GM19372 (cell line): ENCODE measurements around the gene PWWP2B.

Experiments used
- ATAC-seq: cut with Tn5 transposase; IDR thresholded peaks from one replicate; pipeline ENCODE4 v1.9.1; 2021; ENCODE audit warnings: mild to moderate bottlenecking, low read depth, moderate library complexity; ENCODE audit not compliant: unreplicated experiment

The PWWP2B gene

GRCh38 chr10:132454296-132455198 lies 57.5 kb downstream of the PWWP2B start:
- no peak for ATAC-seq

- no peak for ATAC-seq
Observed at GRCh38 chr10:132455441-132455971, 58.5 kb downstream of the PWWP2B start.

- no peak for ATAC-seq
Observed at GRCh38 chr10:132455986-132456847, 59.2 kb downstream of the PWWP2B start.

- ATAC-seq = no peak
Observed at GRCh38 chr10:132456881-132457280, 59.9 kb downstream of the PWWP2B start.

GRCh38 chr10:132457328-132458070 lies 60.5 kb downstream of the PWWP2B start:
- ATAC-seq = no peak

GRCh38 chr10:132458071-132458585 lies 61.1 kb downstream of the PWWP2B start:
- no peak for ATAC-seq

- no peak for ATAC-seq
Observed at GRCh38 chr10:132458586-132459300, 61.7 kb downstream of the PWWP2B start.

GRCh38 chr10:132459301-132460003 lies 62.5 kb downstream of the PWWP2B start:
- no peak for ATAC-seq

- ATAC-seq = no peak
Observed at GRCh38 chr10:132460071-132460470, 63.1 kb downstream of the PWWP2B start.

GRCh38 chr10:132460691-132461090 lies 63.7 kb downstream of the PWWP2B start:
- no peak for ATAC-seq

- ATAC-seq = no peak
Observed at GRCh38 chr10:132461103-132461682, 64.2 kb downstream of the PWWP2B start.

GRCh38 chr10:132461683-132462231 lies 64.8 kb downstream of the PWWP2B start:
- ATAC-seq = no peak

- no peak for ATAC-seq
Observed at GRCh38 chr10:132462463-132463332, 65.7 kb downstream of the PWWP2B start.

- no peak for ATAC-seq
Observed at GRCh38 chr10:132463333-132464255, 66.6 kb downstream of the PWWP2B start.

- ATAC-seq = no peak
Observed at GRCh38 chr10:132464256-132465192, 67.5 kb downstream of the PWWP2B start.
